Measurements from ENCODE around the gene IQGAP2. TPM values are rescaled to one million over a fixed set of nuclear protein-coding genes. Genes with fewer than 3 reads are reported as not detected.

IQGAP2 gene
- polyA plus RNA-seq, 1 donor (not counting 4 experiments of a cell fraction or from before 2014, with no cell fraction given), result 0.14 TPM

- Histone ChIP-seq H3K27me3 (ENCODE audit: control insufficient read depth, extremely low read depth, insufficient read depth, low read length) (no peaks in the 10 kb centered on the region), H3K9me3 (ENCODE audit: control insufficient read depth, low read depth, low read length) (no peaks in the 10 kb centered on the region), H3K4me3 (ENCODE audit: control insufficient read depth in 2 of 3, extremely low read depth in 1 of 3, insufficient read depth in 2 of 3, low read depth in 1 of 3, low read length in 3 of 3) (no peak overlapping the region), H3K4me1 (ENCODE audit: control insufficient read depth, extremely low read depth, insufficient read depth, low read length) (no peaks in the 10 kb centered on the region), H3K36me3 (ENCODE audit: control insufficient read depth in 2 of 2, extremely low read depth in 1 of 2, insufficient read depth in 2 of 2, low read length in 2 of 2) (no peaks in the 10 kb centered on the region), H3K9ac (ENCODE audit: control insufficient read depth, extremely low read depth, insufficient read depth, low read length) (no peak overlapping the region), H3K27ac (ENCODE audit: control insufficient read depth, insufficient read depth, low read length) (no peak overlapping the region), H2AFZ (ENCODE audit: control insufficient read depth, low read length) (no peak overlapping the region), H3K4me2 (ENCODE audit: control insufficient read depth, extremely low read depth, insufficient read depth, low read depth, low read length) (no peak overlapping the region), H3K79me2 (ENCODE audit: control insufficient read depth, insufficient read depth, low read length) (no peaks in the 10 kb centered on the region), H4K20me1 (ENCODE audit: control insufficient read depth, extremely low read depth, insufficient read depth, low read length) (no peaks in the 10 kb centered on the region), H3K9me1 (ENCODE audit: control insufficient read depth, extremely low read depth, insufficient read depth, low read length) (no peaks in the 10 kb centered on the region)
- FAIRE-seq (no peak), DNase-seq (ENCODE audit: low read depth, low spot score) (no peak)
- TF ChIP-seq, protein P1, sequence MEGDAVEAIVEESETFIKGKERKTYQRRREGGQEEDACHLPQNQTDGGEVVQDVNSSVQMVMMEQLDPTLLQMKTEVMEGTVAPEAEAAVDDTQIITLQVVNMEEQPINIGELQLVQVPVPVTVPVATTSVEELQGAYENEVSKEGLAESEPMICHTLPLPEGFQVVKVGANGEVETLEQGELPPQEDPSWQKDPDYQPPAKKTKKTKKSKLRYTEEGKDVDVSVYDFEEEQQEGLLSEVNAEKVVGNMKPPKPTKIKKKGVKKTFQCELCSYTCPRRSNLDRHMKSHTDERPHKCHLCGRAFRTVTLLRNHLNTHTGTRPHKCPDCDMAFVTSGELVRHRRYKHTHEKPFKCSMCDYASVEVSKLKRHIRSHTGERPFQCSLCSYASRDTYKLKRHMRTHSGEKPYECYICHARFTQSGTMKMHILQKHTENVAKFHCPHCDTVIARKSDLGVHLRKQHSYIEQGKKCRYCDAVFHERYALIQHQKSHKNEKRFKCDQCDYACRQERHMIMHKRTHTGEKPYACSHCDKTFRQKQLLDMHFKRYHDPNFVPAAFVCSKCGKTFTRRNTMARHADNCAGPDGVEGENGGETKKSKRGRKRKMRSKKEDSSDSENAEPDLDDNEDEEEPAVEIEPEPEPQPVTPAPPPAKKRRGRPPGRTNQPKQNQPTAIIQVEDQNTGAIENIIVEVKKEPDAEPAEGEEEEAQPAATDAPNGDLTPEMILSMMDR (optimal IDR thresholded peaks at IDR 0.05 in 1 of 3, IDR thresholded peaks at IDR 0.05 in 1 of 3, conservative IDR thresholded peaks at IDR 0.05 in 1 of 3; ENCODE audit: extremely low read depth in 1 of 3, insufficient read depth in 2 of 3, low read length in 3 of 3), result no peak
- no peak for TF ChIP-seq EZH2 (IDR thresholded peaks at IDR 0.05; ENCODE audit: low read length)
- dilution Hi-C loops (cut with MboI; ENCODE audit: extremely low pct_ligation_motif_present, low sequenced_read_pairs), result no loop called here
Observed at GRCh38 chr5:76383126-76383832, 19.8 kb upstream of the IQGAP2 start.

DNA sequence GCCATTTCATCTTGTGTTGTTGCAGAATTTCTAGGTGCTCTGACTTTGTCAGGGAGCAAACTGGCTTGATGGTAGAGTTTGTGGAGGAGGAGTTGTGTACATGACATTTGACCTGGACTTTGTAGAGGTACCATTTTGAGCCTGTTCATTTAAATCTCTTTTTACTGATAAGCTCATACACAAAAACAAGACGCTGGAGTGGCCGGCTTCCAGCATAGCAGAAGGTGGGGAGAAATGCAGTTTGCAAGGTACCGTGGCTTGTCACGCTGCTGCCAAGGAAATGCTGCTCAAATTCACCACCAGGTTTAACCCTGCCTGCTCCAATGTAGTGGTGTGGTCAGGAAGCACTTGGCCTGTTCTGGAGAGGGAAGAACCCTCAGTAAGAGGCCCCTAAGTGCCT, 18.9 kb upstream of the IQGAP2 start:
- no peak for DNase-seq (ENCODE audit: low read depth, low spot score)
- H3K9me3 ChIP-seq (ENCODE audit: control insufficient read depth, low read depth, low read length), result no peaks in the 10 kb centered on the region
- H2AFZ ChIP-seq (ENCODE audit: control insufficient read depth, low read length), result no peak overlapping the region
- H3K36me3 ChIP-seq (ENCODE audit: control insufficient read depth in 2 of 2, extremely low read depth in 1 of 2, insufficient read depth in 2 of 2, low read length in 2 of 2), result no peaks in the 10 kb centered on the region
- H3K27me3 ChIP-seq (ENCODE audit: control insufficient read depth, extremely low read depth, insufficient read depth, low read length), result no peaks in the 10 kb centered on the region
- no peaks in the 10 kb centered on the region for H3K79me2 ChIP-seq (ENCODE audit: control insufficient read depth, insufficient read depth, low read length)
- no peak overlapping the region for H3K4me3 ChIP-seq (ENCODE audit: control insufficient read depth in 2 of 3, extremely low read depth in 1 of 3, insufficient read depth in 2 of 3, low read depth in 1 of 3, low read length in 3 of 3)
- TF ChIP-seq EZH2 (IDR thresholded peaks at IDR 0.05; ENCODE audit: low read length), result no peak
- TF ChIP-seq, protein P1 (optimal IDR thresholded peaks at IDR 0.05 in 1 of 3, IDR thresholded peaks at IDR 0.05 in 1 of 3, conservative IDR thresholded peaks at IDR 0.05 in 1 of 3; ENCODE audit: extremely low read depth in 1 of 3, insufficient read depth in 2 of 3, low read length in 3 of 3), result no peak
- H3K9me1 ChIP-seq (ENCODE audit: control insufficient read depth, extremely low read depth, insufficient read depth, low read length), result no peaks in the 10 kb centered on the region
- H3K27ac ChIP-seq (ENCODE audit: control insufficient read depth, insufficient read depth, low read length), result no peak overlapping the region
- no peak for FAIRE-seq
- no peaks in the 10 kb centered on the region for H3K4me1 ChIP-seq (ENCODE audit: control insufficient read depth, extremely low read depth, insufficient read depth, low read length)
- dilution Hi-C loops (cut with MboI; ENCODE audit: extremely low pct_ligation_motif_present, low sequenced_read_pairs), result no loop called here
- H3K9ac ChIP-seq (ENCODE audit: control insufficient read depth, extremely low read depth, insufficient read depth, low read length), result no peak overlapping the region
- H4K20me1 ChIP-seq (ENCODE audit: control insufficient read depth, extremely low read depth, insufficient read depth, low read length), result no peaks in the 10 kb centered on the region
- H3K4me2 ChIP-seq (ENCODE audit: control insufficient read depth, extremely low read depth, insufficient read depth, low read depth, low read length), result no peak overlapping the region

Data from keratinocyte (primary cell).